ENCODE results near the gene CDK5RAP3. TPM values are rescaled to one million over a fixed set of nuclear protein-coding genes. Genes with fewer than 3 reads are reported as not detected.

The CDK5RAP3 gene
- total RNA-seq, 4 donors from 2014 or later, result 95.8 to 115 (median 107) TPM

DNA sequence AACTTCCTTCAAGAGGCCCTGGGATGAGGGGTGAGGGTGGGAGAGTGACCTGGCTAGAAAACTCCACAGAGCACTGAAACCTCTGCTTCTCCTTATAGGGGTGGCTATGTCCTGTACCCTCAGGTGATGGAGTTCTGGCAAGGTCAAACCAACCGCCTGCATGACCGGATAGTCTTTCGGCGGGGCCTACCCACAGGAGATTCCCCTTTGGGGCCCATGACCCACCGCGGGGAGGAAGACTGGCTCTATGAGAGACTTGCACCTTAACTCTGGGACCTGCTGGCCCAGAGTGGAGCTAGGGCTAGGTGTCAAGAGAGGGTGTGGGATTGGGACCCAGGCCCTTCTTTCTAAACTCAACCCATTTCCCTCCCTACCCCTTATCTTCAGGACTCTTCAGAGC lies 24.4 kb upstream of the CDK5RAP3 start:
- 78 to 88% methylated on average over 2 to 6 of the region's 6 CpGs for WGBS, 2 donors
- TF ChIP-seq, protein P1, sequence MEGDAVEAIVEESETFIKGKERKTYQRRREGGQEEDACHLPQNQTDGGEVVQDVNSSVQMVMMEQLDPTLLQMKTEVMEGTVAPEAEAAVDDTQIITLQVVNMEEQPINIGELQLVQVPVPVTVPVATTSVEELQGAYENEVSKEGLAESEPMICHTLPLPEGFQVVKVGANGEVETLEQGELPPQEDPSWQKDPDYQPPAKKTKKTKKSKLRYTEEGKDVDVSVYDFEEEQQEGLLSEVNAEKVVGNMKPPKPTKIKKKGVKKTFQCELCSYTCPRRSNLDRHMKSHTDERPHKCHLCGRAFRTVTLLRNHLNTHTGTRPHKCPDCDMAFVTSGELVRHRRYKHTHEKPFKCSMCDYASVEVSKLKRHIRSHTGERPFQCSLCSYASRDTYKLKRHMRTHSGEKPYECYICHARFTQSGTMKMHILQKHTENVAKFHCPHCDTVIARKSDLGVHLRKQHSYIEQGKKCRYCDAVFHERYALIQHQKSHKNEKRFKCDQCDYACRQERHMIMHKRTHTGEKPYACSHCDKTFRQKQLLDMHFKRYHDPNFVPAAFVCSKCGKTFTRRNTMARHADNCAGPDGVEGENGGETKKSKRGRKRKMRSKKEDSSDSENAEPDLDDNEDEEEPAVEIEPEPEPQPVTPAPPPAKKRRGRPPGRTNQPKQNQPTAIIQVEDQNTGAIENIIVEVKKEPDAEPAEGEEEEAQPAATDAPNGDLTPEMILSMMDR (IDR thresholded peaks at IDR 0.05), result no peak
- TF ChIP-seq POLR2A (IDR thresholded peaks at IDR 0.05), result no peak
- intact Hi-C loops (cut with DNase I; ENCODE audit: low total_unique reads), result loop anchor here (2.0 kb wide), 1 partner anchor 98 kb away; no protein-coding TSS in a partner anchor

DNA sequence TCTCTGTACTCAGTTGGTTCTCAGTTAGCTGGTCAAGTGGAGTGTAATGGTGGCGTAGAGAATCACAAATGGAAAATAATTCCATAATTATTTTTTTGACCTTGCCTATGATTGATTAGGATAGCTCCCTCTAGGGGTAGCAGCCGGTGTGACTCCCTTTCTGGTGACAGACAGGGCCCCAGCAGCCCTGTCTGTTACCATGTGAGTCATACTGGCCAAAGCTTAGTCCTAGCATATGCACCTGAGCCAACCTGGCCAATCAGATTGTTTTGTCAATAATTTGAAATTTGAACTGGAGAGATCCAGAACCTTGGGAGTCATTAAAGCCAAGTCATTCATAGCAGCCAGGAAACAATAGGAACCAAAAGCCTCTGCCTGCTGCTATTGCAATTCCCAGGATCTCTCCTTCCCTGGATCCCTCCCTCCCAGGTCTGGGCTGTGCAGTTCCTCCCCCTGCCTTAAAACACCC lies 23.9 kb upstream of the CDK5RAP3 start:
- intact Hi-C loops (cut with DNase I; ENCODE audit: low total_unique reads), result loop anchor here (2.0 kb wide), 1 partner anchor 98 kb away; no protein-coding TSS in a partner anchor
- DNase-seq (ENCODE audit: low spot score in 2 of 2), result peak; percentile 66 to 92
- TF ChIP-seq, protein P1 (IDR thresholded peaks at IDR 0.05), result peak in 1 of 3 donors; percentile 49
- no peak for TF ChIP-seq POLR2A (IDR thresholded peaks at IDR 0.05)
- WGBS, 2 donors, result 9% methylated on average over 2 of the region's 2 CpGs
- no peak overlapping the region for H3K4me3 ChIP-seq (ENCODE audit: low read depth, poor library complexity, severe bottlenecking)

More for the DNA sequence above, 24.4 kb upstream of the CDK5RAP3 start:
- H3K4me3 ChIP-seq (ENCODE audit: low read depth, poor library complexity, severe bottlenecking), result no peak overlapping the region
- no peak for DNase-seq (ENCODE audit: low spot score in 2 of 2)

DNA sequence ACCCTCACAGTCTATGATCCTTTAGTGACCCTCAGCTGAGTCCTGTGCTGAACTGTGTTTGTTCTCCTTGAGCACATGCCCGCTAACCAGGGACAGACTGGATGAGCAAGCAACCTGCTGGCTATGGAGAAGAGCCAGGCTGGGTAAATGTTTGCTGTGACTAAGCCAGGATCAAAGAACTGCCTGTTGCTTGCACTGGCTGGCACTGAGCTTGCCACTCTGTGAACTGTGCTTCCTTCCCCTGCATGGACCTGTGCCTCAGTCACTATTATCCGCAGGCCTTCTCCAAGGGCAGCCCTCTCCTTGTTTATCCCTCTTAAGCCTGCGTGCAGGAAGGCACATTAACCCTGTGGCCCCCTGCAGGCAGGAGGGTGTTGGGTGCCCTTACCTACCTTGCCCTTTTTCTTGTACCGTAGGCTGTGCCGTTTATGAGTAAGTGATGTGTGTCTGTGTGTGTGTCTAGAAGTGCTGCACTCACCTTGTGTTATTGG lies 22.2 kb upstream of the CDK5RAP3 start:
- TF ChIP-seq, protein P1 (IDR thresholded peaks at IDR 0.05), result no peak
- TF ChIP-seq POLR2A (IDR thresholded peaks at IDR 0.05), result no peak
- intact Hi-C loops (cut with DNase I; ENCODE audit: low total_unique reads), result no loop called here
- no peak overlapping the region for H3K4me3 ChIP-seq (ENCODE audit: low read depth, poor library complexity, severe bottlenecking)
- 29 to 40% methylated on average over 5 of the region's 5 CpGs for WGBS, 2 donors
- DNase-seq (ENCODE audit: low spot score in 2 of 2), result no peak

DNA sequence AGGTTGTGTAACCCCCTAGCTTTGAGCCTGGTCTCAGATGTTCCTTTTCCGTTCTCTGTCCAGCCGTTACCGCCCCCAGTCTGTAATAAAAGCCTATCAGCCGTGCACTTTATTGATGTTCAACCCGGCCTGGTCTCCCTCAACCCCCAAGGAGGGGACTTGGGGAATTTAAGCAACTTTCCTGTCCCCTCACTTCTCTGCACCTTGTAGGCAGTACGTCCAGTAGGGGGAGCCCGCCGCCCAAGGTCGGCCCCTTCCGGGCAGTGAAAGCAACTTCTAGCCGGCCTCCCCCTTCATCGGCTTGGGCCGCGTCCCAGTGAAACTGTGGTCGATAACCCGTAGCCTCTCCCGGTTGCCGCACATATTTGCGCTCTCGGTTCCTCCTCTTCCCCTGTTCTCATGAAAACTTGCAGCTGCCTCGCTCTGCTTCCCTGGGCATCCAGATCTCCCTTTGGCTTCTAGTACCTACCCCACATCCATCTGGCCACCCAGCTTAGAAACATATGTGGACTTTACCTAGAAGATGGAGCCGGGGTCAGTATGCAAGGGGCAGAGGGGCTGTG lies 21.6 kb upstream of the CDK5RAP3 start:
- 4% methylated on average over 22 of the region's 22 CpGs for WGBS, 2 donors
- H3K4me3 ChIP-seq (ENCODE audit: low read depth, poor library complexity, severe bottlenecking), result no peak overlapping the region
- intact Hi-C loops (cut with DNase I; ENCODE audit: low total_unique reads), result no loop called here
- DNase-seq (ENCODE audit: low spot score in 2 of 2), result peak; percentile 77 to 97
- TF ChIP-seq, protein P1 (IDR thresholded peaks at IDR 0.05), result peak in 1 of 3 donors; percentile 61
- no peak for TF ChIP-seq POLR2A (IDR thresholded peaks at IDR 0.05)

DNA sequence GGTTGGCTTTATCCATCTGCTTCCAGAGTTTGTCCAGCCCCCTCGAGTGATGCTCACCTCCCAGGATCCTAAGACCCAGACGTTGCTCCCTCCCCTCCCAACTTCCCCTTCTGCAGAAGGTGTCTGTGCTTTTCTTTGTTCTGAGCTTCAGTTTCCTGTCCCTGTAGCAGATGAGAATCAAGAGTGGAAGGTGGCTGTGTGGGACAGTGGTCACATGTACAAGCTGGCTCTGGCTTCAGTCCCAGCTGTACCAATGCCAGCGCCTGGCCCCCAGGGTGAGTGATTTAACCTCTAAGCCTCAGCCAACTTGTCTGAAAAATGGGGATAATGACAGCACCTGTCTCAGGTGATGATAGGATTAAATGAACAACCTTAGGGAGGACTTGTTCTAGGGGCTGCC lies 21.0 kb upstream of the CDK5RAP3 start:
- H3K4me3 ChIP-seq (ENCODE audit: low read depth, poor library complexity, severe bottlenecking), result no peak overlapping the region
- 58 to 73% methylated on average over 3 of the region's 3 CpGs for WGBS, 2 donors
- no peak for DNase-seq (ENCODE audit: low spot score in 2 of 2)
- intact Hi-C loops (cut with DNase I; ENCODE audit: low total_unique reads), result no loop called here
- TF ChIP-seq, protein P1 (IDR thresholded peaks at IDR 0.05), result no peak
- no peak for TF ChIP-seq POLR2A (IDR thresholded peaks at IDR 0.05)

All from lower leg skin (tissue), 4 donors.